K562 (cell line): ENCODE results near the gene PLCL1. TPM values are rescaled to one million over a fixed set of nuclear protein-coding genes. Genes with fewer than 3 reads are reported as not detected.

Experiments used
- ATF3 ChIP-seq, 2 experiments: fragments of 450-650 bp in 1 of 2; sonication (generic) in 1 of 2; formaldehyde crosslinking in 1 of 2; IDR thresholded peaks in 1 of 2; conservative IDR thresholded peaks in 1 of 2; 2 replicates each; pipeline versions ENCODE4 v1.6.1 to v1.8.1; 2016 to 2023; ENCODE audit warnings: mild to moderate bottlenecking in 2 of 2, moderate library complexity in 2 of 2, inconsistent platforms in 1 of 2, missing genetic modification reagents in 1 of 2
- STAG1 ChIP-seq: sonication (generic); formaldehyde crosslinking; IDR thresholded peaks from 2 replicates; pipeline ENCODE4 v1.5.0; 2020; ENCODE audit warnings: missing genetic modification reagents, borderline replicate concordance
- ZNF24 ChIP-seq: fragments of 450-650 bp; IDR thresholded peaks from 2 replicates; pipeline ENCODE4 v1.6.1; 2016
- ZNF347 ChIP-seq: fragments of 450-650 bp; formaldehyde crosslinking; IDR thresholded peaks from 2 replicates; pipeline ENCODE4 v1.4.0; 2020; ENCODE audit warnings: low read depth, mild to moderate bottlenecking, moderate library complexity
- ZNF584 ChIP-seq: fragments of 200-800 bp; sonication (Bioruptor generic); IDR thresholded peaks from 2 replicates; pipeline ENCODE4 v1.6.1; 2016; ENCODE audit warnings: low read depth, mild to moderate bottlenecking, missing genetic modification characterization, missing compliant biosample characterization
- ZNF717 ChIP-seq: fragments of 250-450 bp; sonication (Bioruptor Pico); IDR thresholded peaks from 2 replicates; pipeline ENCODE4 v1.5.0; 2021
- polyA plus RNA-seq, 8 experiments: library from polyadenylated mRNA; depleted of rRNA in 4 of 8; stranded (reverse) in 5 of 8; unstranded in 3 of 8; fragments of >200 nt; fragmentation: Nextera tagmentation in 2 of 8; fragmentation: Illumina TruSeq in 1 of 8; extraction: Ambion mirVana in 2 of 8; extraction: Trizol in 1 of 8; gene quantifications; 2 replicates each; pipeline versions ENCODE4 v1.2.1 to v1.2.3, GENCODE V29; 2011 to 2014; ENCODE audit warnings: inconsistent platforms in 1 of 8, missing spikeins in 1 of 8
- total RNA-seq, 7 experiments: library from RNA; depleted of rRNA in 6 of 7; stranded (reverse); fragments of >200 nt in 6 of 7; fragmentation: Illumina TruSeq in 2 of 7; extraction: Trizol in 2 of 7; gene quantifications; 2 replicates each; pipeline versions ENCODE4 v1.2.1 to v1.2.3, GENCODE V29; 2011 to 2021; ENCODE audit warnings: low replicate concordance in 1 of 7
- TF ChIP-seq, protein P1 (sequence below): fragments of 450-650 bp; IDR thresholded peaks from 2 replicates; pipeline ENCODE4 v1.6.1; 2017; ENCODE audit warnings: antibody characterized with exemption, mild to moderate bottlenecking

The PLCL1 gene
- total and polyA plus RNA-seq, 9 of the 15 experiments (the other 6 are each of a cell fraction or from before 2014, with no cell fraction given): 2.0 to 17.7 (median 8.6) TPM

GRCh38 chr2:197873293-197873701, 68.9 kb downstream of the PLCL1 start (continued):
- TF ChIP-seq ZNF347 (CRISPR knock-in tag) (no peak), ATF3 (IDR thresholded peaks at IDR 0.05) (peak; percentile 35), ATF3 (CRISPR knock-in tag; conservative IDR thresholded peaks at IDR 0.05) (no peak), ZNF717 (CRISPR knock-in tag) (no peak), ZNF24 (no peak), ZNF584 (CRISPR knock-in tag) (no peak), STAG1 (CRISPR knock-in tag) (no peak)
- TF ChIP-seq, protein P1, sequence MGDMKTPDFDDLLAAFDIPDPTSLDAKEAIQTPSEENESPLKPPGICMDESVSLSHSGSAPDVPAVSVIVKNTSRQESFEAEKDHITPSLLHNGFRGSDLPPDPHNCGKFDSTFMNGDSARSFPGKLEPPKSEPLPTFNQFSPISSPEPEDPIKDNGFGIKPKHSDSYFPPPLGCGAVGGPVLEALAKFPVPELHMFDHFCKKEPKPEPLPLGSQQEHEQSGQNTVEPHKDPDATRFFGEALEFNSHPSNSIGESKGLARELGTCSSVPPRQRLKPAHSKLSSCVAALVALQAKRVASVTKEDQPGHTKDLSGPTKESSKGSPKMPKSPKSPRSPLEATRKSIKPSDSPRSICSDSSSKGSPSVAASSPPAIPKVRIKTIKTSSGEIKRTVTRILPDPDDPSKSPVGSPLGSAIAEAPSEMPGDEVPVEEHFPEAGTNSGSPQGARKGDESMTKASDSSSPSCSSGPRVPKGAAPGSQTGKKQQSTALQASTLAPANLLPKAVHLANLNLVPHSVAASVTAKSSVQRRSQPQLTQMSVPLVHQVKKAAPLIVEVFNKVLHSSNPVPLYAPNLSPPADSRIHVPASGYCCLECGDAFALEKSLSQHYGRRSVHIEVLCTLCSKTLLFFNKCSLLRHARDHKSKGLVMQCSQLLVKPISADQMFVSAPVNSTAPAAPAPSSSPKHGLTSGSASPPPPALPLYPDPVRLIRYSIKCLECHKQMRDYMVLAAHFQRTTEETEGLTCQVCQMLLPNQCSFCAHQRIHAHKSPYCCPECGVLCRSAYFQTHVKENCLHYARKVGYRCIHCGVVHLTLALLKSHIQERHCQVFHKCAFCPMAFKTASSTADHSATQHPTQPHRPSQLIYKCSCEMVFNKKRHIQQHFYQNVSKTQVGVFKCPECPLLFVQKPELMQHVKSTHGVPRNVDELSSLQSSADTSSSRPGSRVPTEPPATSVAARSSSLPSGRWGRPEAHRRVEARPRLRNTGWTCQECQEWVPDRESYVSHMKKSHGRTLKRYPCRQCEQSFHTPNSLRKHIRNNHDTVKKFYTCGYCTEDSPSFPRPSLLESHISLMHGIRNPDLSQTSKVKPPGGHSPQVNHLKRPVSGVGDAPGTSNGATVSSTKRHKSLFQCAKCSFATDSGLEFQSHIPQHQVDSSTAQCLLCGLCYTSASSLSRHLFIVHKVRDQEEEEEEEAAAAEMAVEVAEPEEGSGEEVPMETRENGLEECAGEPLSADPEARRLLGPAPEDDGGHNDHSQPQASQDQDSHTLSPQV: peak; percentile 33; the same call in 1 of the 2 replicates
